Panc1 (cell line): ENCODE data around the gene CDKAL1.

Experiments
- POLR2AphosphoS5 ChIP-seq: IDR thresholded peaks from 2 replicates; pipeline ENCODE4 v1.6.1; 2012; ENCODE audit warnings: mild to moderate bottlenecking, low read depth, low read length, moderate library complexity
- SIN3A ChIP-seq: IDR thresholded peaks from 2 replicates; pipeline ENCODE4 v1.6.1; 2012; ENCODE audit warnings: low read depth, mild to moderate bottlenecking, low read length, moderate library complexity, borderline replicate concordance; ENCODE audit not compliant: insufficient read depth
- TCF7L2 ChIP-seq: IDR thresholded peaks from 2 replicates; pipeline ENCODE4 v1.6.1; 2011; ENCODE audit warnings: mild to moderate bottlenecking, low read depth, low read length, inconsistent platforms
- TF ChIP-seq, protein P1 (sequence below): fragments of 450-650 bp; IDR thresholded peaks from 2 replicates; pipeline ENCODE4 v1.5.1; 2017; ENCODE audit warnings: mild to moderate bottlenecking

DNA sequence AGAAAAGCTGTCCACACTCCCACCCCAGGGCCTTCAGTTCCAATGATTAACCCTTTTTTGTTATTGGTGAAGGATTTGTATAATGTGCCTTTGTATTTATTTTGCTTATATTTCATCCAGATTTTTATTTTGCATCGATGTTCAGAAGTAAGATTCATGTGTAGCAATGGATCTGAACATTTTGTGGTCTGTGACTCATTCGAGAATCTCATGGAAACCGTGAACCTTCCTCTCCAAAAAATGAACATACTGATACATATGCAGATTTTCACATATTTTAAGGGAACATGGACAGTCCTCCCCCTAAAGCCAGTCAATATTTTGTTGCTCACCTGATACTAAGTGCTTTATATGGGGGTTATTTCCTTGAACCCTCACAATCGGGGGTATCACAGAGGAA is 637.5 kb downstream of the CDKAL1 start:
- TF ChIP-seq, protein P1, sequence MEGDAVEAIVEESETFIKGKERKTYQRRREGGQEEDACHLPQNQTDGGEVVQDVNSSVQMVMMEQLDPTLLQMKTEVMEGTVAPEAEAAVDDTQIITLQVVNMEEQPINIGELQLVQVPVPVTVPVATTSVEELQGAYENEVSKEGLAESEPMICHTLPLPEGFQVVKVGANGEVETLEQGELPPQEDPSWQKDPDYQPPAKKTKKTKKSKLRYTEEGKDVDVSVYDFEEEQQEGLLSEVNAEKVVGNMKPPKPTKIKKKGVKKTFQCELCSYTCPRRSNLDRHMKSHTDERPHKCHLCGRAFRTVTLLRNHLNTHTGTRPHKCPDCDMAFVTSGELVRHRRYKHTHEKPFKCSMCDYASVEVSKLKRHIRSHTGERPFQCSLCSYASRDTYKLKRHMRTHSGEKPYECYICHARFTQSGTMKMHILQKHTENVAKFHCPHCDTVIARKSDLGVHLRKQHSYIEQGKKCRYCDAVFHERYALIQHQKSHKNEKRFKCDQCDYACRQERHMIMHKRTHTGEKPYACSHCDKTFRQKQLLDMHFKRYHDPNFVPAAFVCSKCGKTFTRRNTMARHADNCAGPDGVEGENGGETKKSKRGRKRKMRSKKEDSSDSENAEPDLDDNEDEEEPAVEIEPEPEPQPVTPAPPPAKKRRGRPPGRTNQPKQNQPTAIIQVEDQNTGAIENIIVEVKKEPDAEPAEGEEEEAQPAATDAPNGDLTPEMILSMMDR, result no peak
- no peak for TF ChIP-seq POLR2AphosphoS5
- TF ChIP-seq TCF7L2, result no peak
- TF ChIP-seq SIN3A, result no peak
